Measurements from ENCODE around the gene PDHA1.

DNA sequence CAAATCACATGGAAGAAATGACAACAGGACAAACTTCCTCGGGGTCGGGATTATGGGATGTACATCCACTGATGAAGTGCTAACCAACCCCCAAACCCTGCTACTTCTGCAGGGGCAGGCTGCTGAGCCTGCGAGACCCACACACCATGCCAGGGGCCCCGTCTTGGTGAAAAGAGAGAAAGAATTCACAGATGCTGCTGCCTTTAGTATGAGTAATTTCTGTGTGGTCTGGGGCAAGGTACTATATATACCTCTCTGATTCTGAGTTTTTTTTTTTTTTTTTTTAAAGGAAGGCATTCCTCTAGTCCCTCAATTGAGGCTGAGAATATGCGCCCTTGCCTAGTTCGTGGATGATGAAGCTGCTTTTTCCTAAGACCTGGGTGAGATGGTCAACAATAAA, 24.8 kb downstream of the PDHA1 start:
- TF ChIP-seq, protein P1, sequence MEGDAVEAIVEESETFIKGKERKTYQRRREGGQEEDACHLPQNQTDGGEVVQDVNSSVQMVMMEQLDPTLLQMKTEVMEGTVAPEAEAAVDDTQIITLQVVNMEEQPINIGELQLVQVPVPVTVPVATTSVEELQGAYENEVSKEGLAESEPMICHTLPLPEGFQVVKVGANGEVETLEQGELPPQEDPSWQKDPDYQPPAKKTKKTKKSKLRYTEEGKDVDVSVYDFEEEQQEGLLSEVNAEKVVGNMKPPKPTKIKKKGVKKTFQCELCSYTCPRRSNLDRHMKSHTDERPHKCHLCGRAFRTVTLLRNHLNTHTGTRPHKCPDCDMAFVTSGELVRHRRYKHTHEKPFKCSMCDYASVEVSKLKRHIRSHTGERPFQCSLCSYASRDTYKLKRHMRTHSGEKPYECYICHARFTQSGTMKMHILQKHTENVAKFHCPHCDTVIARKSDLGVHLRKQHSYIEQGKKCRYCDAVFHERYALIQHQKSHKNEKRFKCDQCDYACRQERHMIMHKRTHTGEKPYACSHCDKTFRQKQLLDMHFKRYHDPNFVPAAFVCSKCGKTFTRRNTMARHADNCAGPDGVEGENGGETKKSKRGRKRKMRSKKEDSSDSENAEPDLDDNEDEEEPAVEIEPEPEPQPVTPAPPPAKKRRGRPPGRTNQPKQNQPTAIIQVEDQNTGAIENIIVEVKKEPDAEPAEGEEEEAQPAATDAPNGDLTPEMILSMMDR (IDR thresholded peaks at IDR 0.05) = no peak
- no peak for TF ChIP-seq POLR2A (IDR thresholded peaks at IDR 0.05)
